PC-3 (cell line): Measurements from ENCODE around the gene ZYX. TPM values are rescaled to one million over a fixed set of nuclear protein-coding genes. Genes with fewer than 3 reads are reported as not detected.

Source experiments
- ATAC-seq: fragments of 200-7000 bp; cut with Tn5 transposase; 2 replicates; pipeline ENCODE4 v1.9.1; 2020; ENCODE audit warnings: mild to moderate bottlenecking, moderate library complexity
- BruUV-seq: library from RNA; stranded (reverse); fragments of 400-500 nt; replicated peaks from 2 replicates; lab custom pipeline; 2021; lab: Mats Ljungman, UMichigan
- CTCF ChIA-PET: fragments of 300-600 bp; sonication (Branson Sonifier 250); formaldehyde crosslinking; loops from one replicate; lab custom pipeline; 2022; ENCODE audit warnings: antibody characterized with exemption; lab: Charles Lee
- POLR2A ChIA-PET: fragments of 300-600 bp; sonication (Branson Sonifier 250); formaldehyde crosslinking; loops from one replicate; lab custom pipeline; 2022; ENCODE audit warnings: antibody characterized with exemption; ENCODE audit not compliant: unreplicated experiment; lab: Charles Lee
- DNase-seq: peaks from one replicate; pipeline ENCODE4 v3.0.0-alpha.2; 2015
- H2AFZ ChIP-seq: fragments of 300-600 bp; sonication (generic); 2 replicates; pipeline ENCODE4 v1.6.0; 2016; ENCODE audit warnings: antibody characterized with exemption, low read length
- H3F3A ChIP-seq: fragments of 300-600 bp; sonication (generic); one replicate; pipeline ENCODE4 v1.6.0; 2017; ENCODE audit warnings: antibody characterized with exemption, low read length, control low read depth, mild to moderate bottlenecking; ENCODE audit not compliant: unreplicated experiment
- H3K27ac ChIP-seq: fragments of 300-600 bp; sonication (generic); 2 replicates; pipeline ENCODE4 v1.5.1; 2016; ENCODE audit warnings: mild to moderate bottlenecking, low read length
- H3K27me3 ChIP-seq: fragments of 300-600 bp; sonication (generic); 2 replicates; pipeline ENCODE4 v1.6.1; 2016; ENCODE audit warnings: low read length, mixed read lengths
- H3K36me3 ChIP-seq: fragments of 300-600 bp; sonication (generic); 2 replicates; pipeline ENCODE4 v1.6.1; 2016; ENCODE audit warnings: low read depth, mixed run types, low read length, mixed read lengths
- H3K4me1 ChIP-seq: fragments of 300-600 bp; sonication (generic); 2 replicates; pipeline ENCODE4 v1.5.1; 2016; ENCODE audit warnings: low read length; ENCODE audit not compliant: insufficient read depth
- H3K4me2 ChIP-seq: fragments of 300-600 bp; sonication (generic); 2 replicates; pipeline ENCODE4 v1.6.0; 2016; ENCODE audit warnings: low read length
- H3K4me3 ChIP-seq: fragments of 300-600 bp; sonication (generic); 2 replicates; pipeline ENCODE4 v1.5.1; 2016; ENCODE audit warnings: mild to moderate bottlenecking, low read length, mixed read lengths
- H3K79me2 ChIP-seq: fragments of 300-600 bp; sonication (generic); 2 replicates; pipeline ENCODE4 v1.6.1; 2017; ENCODE audit warnings: low read length, mixed read lengths
- H3K9ac ChIP-seq: fragments of 300-600 bp; sonication (generic); 2 replicates; pipeline ENCODE4 v1.6.0; 2016; ENCODE audit warnings: mild to moderate bottlenecking, low read length
- H3K9me2 ChIP-seq: fragments of 300-600 bp; sonication (generic); replicated peaks from 2 replicates; pipeline ENCODE4 v1.6.1; 2016; ENCODE audit warnings: mixed run types, low read length, mixed read lengths
- H3K9me3 ChIP-seq: fragments of 300-600 bp; sonication (generic); 2 replicates; pipeline ENCODE4 v1.6.1; 2016; ENCODE audit warnings: low read length, mixed read lengths
- H4K20me1 ChIP-seq: fragments of 300-600 bp; sonication (generic); 2 replicates; pipeline ENCODE4 v1.6.1; 2016; ENCODE audit warnings: low read length, mixed read lengths
- CTCF ChIP-seq: fragments of 300-600 bp; sonication (generic); conservative IDR thresholded peaks from 2 replicates; pipeline ENCODE4 v1.5.1; 2017; ENCODE audit warnings: antibody characterized with exemption, low read depth, mild to moderate bottlenecking, low read length
- EZH2 ChIP-seq: fragments of 300-600 bp; sonication (generic); IDR thresholded peaks from one replicate; pipeline ENCODE4 v1.6.1; 2017; ENCODE audit warnings: antibody characterized with exemption, mild to moderate bottlenecking, low read length; ENCODE audit not compliant: unreplicated experiment
- EZH2phosphoT487 ChIP-seq: fragments of 300-600 bp; sonication (generic); IDR thresholded peaks from 2 replicates; pipeline ENCODE4 v1.6.1; 2018; ENCODE audit warnings: mild to moderate bottlenecking, antibody characterized with exemption, low read length, borderline replicate concordance
- intact Hi-C: fragments of 100-400 bp; cut with micrococcal nuclease; formaldehyde crosslinking; loops from 2 replicates; pipeline ENCODE4 v1.9.0; 2023
- total RNA-seq: library from RNA; depleted of rRNA; stranded (reverse); fragments of >200 nt; gene quantifications from 2 replicates; pipeline ENCODE4 v1.2.3, GENCODE V29; 2014

Gene ZYX
- total RNA-seq, 1 experiment from 2014 or later = 108 TPM

- Histone ChIP-seq H3K27me3 (no peaks in the 10 kb centered on the region), H3K79me2 (peaks cover 72% of the 10 kb centered on the region), H3K27ac (no peak overlapping the region), H3F3A (no peaks in the 10 kb centered on the region), H3K36me3 (peaks cover 23% of the 10 kb centered on the region), H3K9me3 (no peaks in the 10 kb centered on the region), H3K4me2 (peak overlapping the region; percentile 100), H3K9me2 (no peaks in the 10 kb centered on the region), H4K20me1 (peaks cover 56% of the 10 kb centered on the region), H3K4me3 (peak overlapping the region; percentile 96), H3K4me1 (peaks cover 33% of the 10 kb centered on the region), H3K9ac (no peak overlapping the region), H2AFZ (no peak overlapping the region)
- no TSS peak for BruUV-seq
- intact Hi-C loops = loop anchor here (5.0 kb wide), 1 partner anchor 32 kb away; no protein-coding TSS in a partner anchor
- DNase-seq (no peak), ATAC-seq (no peak)
- TF ChIP-seq EZH2phosphoT487 (no peak), EZH2 (no peak), CTCF (no peak)
- POLR2A ChIA-PET = no interaction called here
- CTCF ChIA-PET = no interaction called here
Measured at GRCh38 chr7:143384661-143385631, 3.8 kb downstream of the ZYX start.

- DNase-seq (no peak), ATAC-seq (no peak)
- intact Hi-C loops = no loop called here
- no peaks in the 10 kb centered on the region for H3K9me2 ChIP-seq
- H3K36me3 ChIP-seq = peaks cover 28% of the 10 kb centered on the region
- ChIA-PET POLR2A (interaction anchor here (0.6 kb wide), 1 partner anchor 21 kb away, joined by 4 read pairs; no protein-coding TSS in a partner anchor), CTCF (no interaction called here)
- no peak overlapping the region for H3K4me3 ChIP-seq
- no peaks in the 10 kb centered on the region for H3K27me3 ChIP-seq
- no peak overlapping the region for H3K4me2 ChIP-seq
- no peaks in the 10 kb centered on the region for H3K9me3 ChIP-seq
- H3K79me2 ChIP-seq = peaks cover 63% of the 10 kb centered on the region
- TF ChIP-seq EZH2phosphoT487 = no peak
- no peak for TF ChIP-seq CTCF
- no peak for TF ChIP-seq EZH2
- BruUV-seq = no TSS peak
- H3K27ac ChIP-seq = no peak overlapping the region
- H2AFZ ChIP-seq = no peak overlapping the region
- H3K4me1 ChIP-seq = peaks cover 32% of the 10 kb centered on the region
- no peaks in the 10 kb centered on the region for H3F3A ChIP-seq
- no peak overlapping the region for H3K9ac ChIP-seq
- H4K20me1 ChIP-seq = peaks cover 56% of the 10 kb centered on the region
Measured at GRCh38 chr7:143385891-143386781, 5.0 kb downstream of the ZYX start.
